NT2/D1 (cell line): ENCODE results near the gene CCDC78.

Source experiments
- DNase-seq: peaks from one replicate; pipeline ENCODE4 v3.0.0-alpha.2; 2011; ENCODE audit warnings: low read depth, low spot score
- H3K27me3 ChIP-seq: 2 replicates; pipeline ENCODE4 v1.6.0; 2011; ENCODE audit warnings: mild to moderate bottlenecking; ENCODE audit not compliant: insufficient read length, insufficient read depth
- H3K36me3 ChIP-seq: 2 replicates; pipeline ENCODE4 v1.6.1; 2011; ENCODE audit warnings: mild to moderate bottlenecking, low read length, mixed read lengths; ENCODE audit not compliant: insufficient read depth, insufficient read length
- H3K4me1 ChIP-seq: 2 replicates; pipeline ENCODE4 v1.5.1; 2011; ENCODE audit not compliant: insufficient read depth, insufficient read length
- H3K4me3 ChIP-seq: 2 replicates; pipeline ENCODE4 v1.5.1; 2011; ENCODE audit warnings: low read depth; ENCODE audit not compliant: insufficient read length
- H3K9ac ChIP-seq: 2 replicates; pipeline ENCODE4 v1.6.0; 2011; ENCODE audit warnings: low read depth; ENCODE audit not compliant: insufficient read length
- H3K9me3 ChIP-seq: 2 replicates; pipeline ENCODE4 v1.5.1; 2011; ENCODE audit warnings: mild to moderate bottlenecking, low read length; ENCODE audit not compliant: insufficient read depth
- SUZ12 ChIP-seq: IDR thresholded peaks from 2 replicates; pipeline ENCODE4 v1.6.1; 2011; ENCODE audit not compliant: insufficient read length, insufficient read depth; ENCODE audit errors: extremely low read depth
- YY1 ChIP-seq: IDR thresholded peaks from 2 replicates; pipeline ENCODE4 v1.6.1; 2011; ENCODE audit not compliant: insufficient read length, insufficient read depth
- ZNF274 ChIP-seq: IDR thresholded peaks from 2 replicates; pipeline ENCODE4 v1.6.1; 2011; ENCODE audit warnings: mild to moderate bottlenecking, low read depth, low read length

The CCDC78 gene

DNA sequence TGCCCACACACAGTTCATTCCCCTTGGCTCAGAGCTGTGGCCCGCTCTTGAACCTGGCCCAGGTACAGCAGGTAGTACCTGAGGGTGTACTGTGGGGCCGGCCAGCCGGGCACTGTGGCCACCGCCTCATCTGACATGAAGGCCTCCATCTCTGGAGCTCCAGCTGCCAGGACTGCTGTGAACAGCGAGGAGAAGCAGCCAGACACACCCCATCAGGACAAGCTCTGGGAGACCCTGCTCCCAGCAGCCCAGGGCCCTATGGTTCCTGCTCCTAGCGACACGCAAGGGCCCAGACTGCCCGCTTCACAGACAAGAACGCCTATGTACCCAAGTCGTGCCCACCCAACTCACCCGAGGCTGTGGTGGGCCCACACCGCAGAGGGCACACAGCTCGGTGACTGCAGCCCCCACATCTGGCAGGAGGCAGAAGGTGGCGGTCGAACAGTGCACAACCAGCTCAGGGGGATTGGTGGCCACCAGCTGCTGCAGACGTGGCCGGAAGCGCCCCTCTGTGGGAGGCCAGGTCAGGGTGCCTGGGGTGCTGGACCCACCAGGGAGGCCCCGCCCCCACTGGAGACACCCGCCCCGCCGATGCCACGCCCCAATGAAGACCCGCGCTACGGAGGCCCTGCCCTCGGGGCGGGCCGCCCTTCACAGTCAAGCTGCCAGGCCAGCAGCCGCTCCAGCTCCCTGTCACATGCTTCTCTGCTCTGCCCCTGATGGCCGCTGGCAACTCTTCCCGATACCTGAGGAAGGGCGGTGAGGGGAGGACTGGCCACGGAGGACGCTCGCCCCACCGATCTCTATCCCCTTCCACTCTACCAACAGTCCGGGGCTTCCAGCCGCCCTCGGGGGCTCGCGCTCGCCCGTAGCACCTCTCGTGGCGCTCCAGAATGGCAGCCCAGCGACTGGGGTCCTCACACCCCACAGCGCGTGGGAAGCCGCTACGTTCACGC, 47.1 kb downstream of the CCDC78 start:
- TF ChIP-seq ZNF274: no peak
- no peak for TF ChIP-seq SUZ12
- TF ChIP-seq YY1: no peak

DNA sequence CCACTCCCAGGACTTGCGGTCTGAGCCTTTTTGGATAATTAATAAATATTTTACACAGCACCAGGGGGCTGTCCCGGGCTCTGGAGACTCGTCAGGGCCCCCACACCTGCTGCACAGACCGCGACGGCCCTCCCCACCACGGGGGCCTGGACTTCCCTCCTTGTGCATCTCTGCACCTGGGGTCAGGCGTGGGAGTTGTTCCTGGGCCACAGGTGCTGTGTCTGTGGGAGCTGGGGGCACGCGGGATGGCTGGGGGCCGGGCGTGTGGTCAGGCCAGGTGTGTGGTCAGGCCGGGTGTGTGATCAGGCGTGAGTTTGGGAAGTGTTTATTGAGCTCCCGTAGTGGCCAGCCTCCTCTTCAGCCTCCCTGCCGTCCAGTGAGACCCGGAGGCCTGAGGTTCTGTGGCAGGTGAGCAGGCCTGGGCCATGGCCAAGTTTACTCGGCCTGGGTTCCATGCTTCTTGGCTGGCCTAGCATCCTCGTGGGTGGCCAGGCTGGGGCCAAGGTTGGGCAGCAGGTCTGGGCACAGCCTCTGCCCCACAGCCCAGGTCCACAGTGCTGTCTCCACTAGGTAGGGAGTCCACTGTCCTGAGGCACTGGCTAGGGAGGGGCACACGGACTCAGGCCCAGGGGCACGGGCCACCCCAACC, 47.9 kb downstream of the CCDC78 start:
- no peak for DNase-seq
- Histone ChIP-seq H3K27me3 (peaks cover 11% of the 10 kb centered on the region), H3K9me3 (no peaks in the 10 kb centered on the region), H3K4me3 (no peak overlapping the region), H3K9ac (peak overlapping the region; percentile 63), H3K4me1 (peaks cover 39% of the 10 kb centered on the region), H3K36me3 (peaks cover 41% of the 10 kb centered on the region)
- TF ChIP-seq ZNF274 (no peak), SUZ12 (no peak), YY1 (no peak)

More for the DNA sequence above, 47.1 kb downstream of the CCDC78 start:
- peaks cover 40% of the 10 kb centered on the region for H3K4me1 ChIP-seq
- H3K9ac ChIP-seq: peak overlapping the region; percentile 90
- no peaks in the 10 kb centered on the region for H3K9me3 ChIP-seq
- peaks cover 11% of the 10 kb centered on the region for H3K27me3 ChIP-seq
- peaks cover 34% of the 10 kb centered on the region for H3K36me3 ChIP-seq
- peak overlapping the region; percentile 55 for H3K4me3 ChIP-seq
- no peak for DNase-seq

DNA sequence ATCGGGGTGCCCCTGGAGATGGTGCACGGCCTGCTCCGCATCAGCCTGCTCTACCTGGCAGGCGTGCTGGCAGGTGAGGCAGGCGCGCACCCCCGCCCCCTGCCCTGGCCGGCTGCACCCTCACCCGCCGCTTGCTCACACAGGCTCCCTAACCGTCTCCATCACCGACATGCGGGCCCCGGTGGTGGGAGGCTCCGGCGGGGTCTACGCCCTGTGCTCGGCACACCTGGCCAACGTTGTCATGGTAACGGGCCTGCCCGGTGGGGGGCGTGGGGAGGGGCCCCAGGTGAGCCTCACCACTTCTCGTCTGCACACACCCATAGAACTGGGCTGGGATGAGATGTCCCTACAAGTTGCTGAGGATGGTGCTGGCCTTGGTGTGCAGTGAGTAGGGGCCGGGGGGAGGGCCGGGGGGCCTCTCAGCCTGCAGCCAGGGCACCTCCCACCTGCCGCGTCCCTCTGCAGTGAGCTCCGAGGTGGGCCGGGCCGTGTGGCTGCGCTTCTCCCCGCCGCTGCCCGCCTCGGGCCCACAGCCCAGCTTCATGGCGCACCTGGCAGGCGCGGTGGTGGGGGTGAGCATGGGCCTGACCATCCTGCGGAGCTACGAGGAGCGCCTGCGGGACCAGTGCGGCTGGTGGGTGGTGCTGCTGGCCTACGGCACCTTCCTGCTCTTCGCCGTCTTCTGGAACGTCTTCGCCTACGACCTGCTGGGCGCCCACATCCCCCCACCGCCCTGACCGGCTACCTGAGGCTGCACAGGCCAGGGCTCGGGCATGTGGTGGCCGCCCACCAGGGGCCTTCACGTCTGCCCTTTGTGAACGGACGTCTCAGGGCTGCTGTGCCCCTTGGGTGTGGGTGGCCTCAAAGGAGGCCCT, 48.7 kb downstream of the CCDC78 start:
- Histone ChIP-seq H3K27me3 (peaks cover 11% of the 10 kb centered on the region), H3K4me1 (peaks cover 31% of the 10 kb centered on the region), H3K36me3 (peaks cover 41% of the 10 kb centered on the region), H3K4me3 (no peak overlapping the region), H3K9me3 (no peaks in the 10 kb centered on the region), H3K9ac (no peak overlapping the region)
- TF ChIP-seq SUZ12 (no peak), YY1 (no peak), ZNF274 (no peak)
- no peak for DNase-seq

DNA sequence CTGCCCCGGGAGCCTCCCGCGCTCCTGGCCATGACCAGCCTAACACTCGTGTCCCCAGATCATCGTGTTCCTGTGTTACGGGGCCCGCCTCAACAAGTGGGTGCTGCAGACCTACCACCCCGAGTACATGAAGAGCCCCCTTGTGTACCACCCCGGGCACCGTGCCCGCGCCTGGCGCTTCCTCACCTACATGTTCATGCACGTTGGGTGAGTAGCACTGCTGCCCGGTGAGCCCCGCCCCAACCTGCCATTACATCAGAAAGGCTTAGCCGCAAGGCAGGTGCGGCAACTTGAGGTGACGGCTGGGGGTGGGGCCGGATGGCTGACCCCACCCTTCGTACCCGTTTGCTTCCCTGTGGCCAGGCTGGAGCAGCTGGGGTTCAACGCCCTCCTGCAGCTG, 49.3 kb downstream of the CCDC78 start:
- H3K9ac ChIP-seq: no peak overlapping the region
- TF ChIP-seq ZNF274 (no peak), YY1 (no peak), SUZ12 (no peak)
- peaks cover 41% of the 10 kb centered on the region for H3K36me3 ChIP-seq
- peaks cover 29% of the 10 kb centered on the region for H3K4me1 ChIP-seq
- DNase-seq: no peak
- no peak overlapping the region for H3K4me3 ChIP-seq
- peaks cover 11% of the 10 kb centered on the region for H3K27me3 ChIP-seq
- no peaks in the 10 kb centered on the region for H3K9me3 ChIP-seq

DNA sequence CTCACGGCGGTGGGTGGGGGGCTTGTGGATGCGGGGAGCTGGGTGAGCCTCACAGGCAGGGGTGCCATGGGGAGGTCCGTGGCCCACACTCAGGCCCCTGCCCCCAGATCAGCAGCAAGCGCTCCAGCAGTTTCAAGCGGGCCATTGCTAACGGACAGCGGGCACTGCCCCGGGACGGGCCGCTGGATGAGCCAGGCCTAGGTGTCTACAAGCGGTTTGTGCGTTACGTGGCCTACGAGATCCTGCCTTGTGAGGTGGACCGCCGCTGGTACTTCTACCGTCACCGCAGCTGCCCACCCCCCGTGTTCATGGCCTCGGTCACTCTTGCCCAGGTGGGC, 49.7 kb downstream of the CCDC78 start:
- DNase-seq: no peak
- Histone ChIP-seq H3K9ac (peak overlapping the region; percentile 51), H3K27me3 (peaks cover 11% of the 10 kb centered on the region), H3K4me3 (no peak overlapping the region), H3K36me3 (peaks cover 40% of the 10 kb centered on the region), H3K9me3 (no peaks in the 10 kb centered on the region), H3K4me1 (peaks cover 26% of the 10 kb centered on the region)
- TF ChIP-seq YY1: no peak
- TF ChIP-seq ZNF274: no peak
- TF ChIP-seq SUZ12: no peak

DNA sequence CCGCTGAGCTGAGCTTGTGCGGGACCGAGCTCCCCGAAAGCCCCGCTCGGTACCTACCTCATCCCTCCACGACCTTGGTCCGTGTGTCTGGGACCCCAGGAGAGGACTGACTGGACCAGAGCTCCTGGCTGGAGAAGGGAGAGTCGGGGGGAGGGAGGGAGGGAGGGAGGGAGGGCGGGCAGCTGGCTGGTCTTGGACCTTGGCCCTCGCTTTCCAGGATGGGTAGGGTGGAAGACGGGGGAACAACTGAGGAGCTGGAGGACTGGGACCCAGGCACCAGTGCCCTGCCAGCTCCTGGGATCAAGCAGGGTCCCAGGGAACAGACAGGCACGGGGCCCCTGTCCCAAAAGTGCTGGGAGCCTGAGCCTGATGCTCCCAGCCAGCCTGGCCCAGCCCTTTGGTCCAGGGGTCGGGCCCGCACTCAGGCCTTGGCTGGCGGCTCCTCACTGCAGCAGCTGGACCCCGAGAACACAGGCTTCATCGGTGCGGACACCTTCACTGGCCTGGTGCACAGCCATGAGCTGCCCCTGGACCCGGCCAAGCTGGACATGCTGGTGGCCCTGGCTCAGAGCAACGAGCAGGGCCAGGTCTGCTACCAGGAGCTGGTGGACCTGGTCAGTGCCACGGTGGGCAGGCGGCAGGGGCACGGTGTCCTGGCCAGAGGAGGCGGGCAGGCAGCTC, 50.2 kb downstream of the CCDC78 start:
- TF ChIP-seq SUZ12 (no peak), YY1 (no peak), ZNF274 (no peak)
- Histone ChIP-seq H3K4me3 (peak overlapping the region; percentile 54), H3K27me3 (peaks cover 11% of the 10 kb centered on the region), H3K4me1 (peaks cover 25% of the 10 kb centered on the region), H3K9ac (peak overlapping the region; percentile 74), H3K36me3 (peaks cover 39% of the 10 kb centered on the region), H3K9me3 (no peaks in the 10 kb centered on the region)
- no peak for DNase-seq
